ENCODE measurements around the gene PPFIBP1.

PPFIBP1 gene

DNA sequence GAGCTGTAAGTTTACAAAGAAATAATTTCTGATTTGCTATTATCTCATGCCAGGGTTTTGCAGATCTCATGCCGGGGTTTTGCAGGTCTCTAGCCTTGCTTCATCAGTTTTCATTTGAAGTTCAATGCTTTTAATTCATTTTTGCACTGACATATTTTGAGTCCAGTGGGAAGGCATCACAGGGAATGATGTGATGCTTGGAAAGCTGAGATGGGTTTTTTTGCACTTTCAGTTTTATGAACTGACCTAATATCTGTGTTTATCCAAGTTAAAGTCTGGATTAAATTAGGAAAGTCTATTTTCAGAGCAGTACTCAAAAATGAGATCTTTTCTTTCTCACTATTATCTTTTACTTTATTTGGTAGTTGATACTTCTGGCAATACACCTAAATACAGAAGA is 148.6 kb downstream of the PPFIBP1 start:
- no peak overlapping the region for H3K4me3 ChIP-seq (replicated peaks; ENCODE audit: low read depth, low read length)
- DNase-seq (ENCODE audit: extremely low read depth, low read depth) = no peak
- TF ChIP-seq, protein P1, sequence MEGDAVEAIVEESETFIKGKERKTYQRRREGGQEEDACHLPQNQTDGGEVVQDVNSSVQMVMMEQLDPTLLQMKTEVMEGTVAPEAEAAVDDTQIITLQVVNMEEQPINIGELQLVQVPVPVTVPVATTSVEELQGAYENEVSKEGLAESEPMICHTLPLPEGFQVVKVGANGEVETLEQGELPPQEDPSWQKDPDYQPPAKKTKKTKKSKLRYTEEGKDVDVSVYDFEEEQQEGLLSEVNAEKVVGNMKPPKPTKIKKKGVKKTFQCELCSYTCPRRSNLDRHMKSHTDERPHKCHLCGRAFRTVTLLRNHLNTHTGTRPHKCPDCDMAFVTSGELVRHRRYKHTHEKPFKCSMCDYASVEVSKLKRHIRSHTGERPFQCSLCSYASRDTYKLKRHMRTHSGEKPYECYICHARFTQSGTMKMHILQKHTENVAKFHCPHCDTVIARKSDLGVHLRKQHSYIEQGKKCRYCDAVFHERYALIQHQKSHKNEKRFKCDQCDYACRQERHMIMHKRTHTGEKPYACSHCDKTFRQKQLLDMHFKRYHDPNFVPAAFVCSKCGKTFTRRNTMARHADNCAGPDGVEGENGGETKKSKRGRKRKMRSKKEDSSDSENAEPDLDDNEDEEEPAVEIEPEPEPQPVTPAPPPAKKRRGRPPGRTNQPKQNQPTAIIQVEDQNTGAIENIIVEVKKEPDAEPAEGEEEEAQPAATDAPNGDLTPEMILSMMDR (IDR thresholded peaks at IDR 0.05; ENCODE audit: low read depth, low read length, missing control alignments) = no peak

- TF ChIP-seq, protein P1 (IDR thresholded peaks at IDR 0.05; ENCODE audit: low read depth, low read length, missing control alignments) = no peak
- H3K4me3 ChIP-seq (replicated peaks; ENCODE audit: low read depth, low read length) = no peak overlapping the region
- no peak for DNase-seq (ENCODE audit: extremely low read depth, low read depth)
Measured at GRCh38 chr12:27673101-27673718, 149.2 kb downstream of the PPFIBP1 start.

DNA sequence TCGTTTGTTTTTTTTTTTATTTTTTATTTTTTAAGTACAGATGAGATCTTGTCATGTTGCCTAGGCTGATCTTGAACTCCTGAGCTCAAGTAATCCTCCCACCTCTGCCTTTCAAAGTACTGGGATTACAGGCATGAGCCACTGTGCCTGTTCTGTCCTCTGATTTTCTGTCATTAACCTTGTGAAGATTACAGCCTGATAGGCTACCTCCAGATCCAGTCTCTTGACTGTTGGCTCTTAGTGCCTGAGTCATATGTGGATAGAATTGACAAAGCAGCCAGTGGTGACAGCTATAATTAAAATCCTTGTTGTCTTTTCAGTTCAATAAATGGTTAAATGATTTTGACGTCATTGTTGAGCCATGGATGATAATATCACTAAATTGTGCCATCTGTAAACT is 151.0 kb downstream of the PPFIBP1 start:
- no peak overlapping the region for H3K4me3 ChIP-seq (replicated peaks; ENCODE audit: low read depth, low read length)
- TF ChIP-seq, protein P1 (IDR thresholded peaks at IDR 0.05; ENCODE audit: low read depth, low read length, missing control alignments) = no peak
- DNase-seq (ENCODE audit: extremely low read depth, low read depth) = no peak

DNA sequence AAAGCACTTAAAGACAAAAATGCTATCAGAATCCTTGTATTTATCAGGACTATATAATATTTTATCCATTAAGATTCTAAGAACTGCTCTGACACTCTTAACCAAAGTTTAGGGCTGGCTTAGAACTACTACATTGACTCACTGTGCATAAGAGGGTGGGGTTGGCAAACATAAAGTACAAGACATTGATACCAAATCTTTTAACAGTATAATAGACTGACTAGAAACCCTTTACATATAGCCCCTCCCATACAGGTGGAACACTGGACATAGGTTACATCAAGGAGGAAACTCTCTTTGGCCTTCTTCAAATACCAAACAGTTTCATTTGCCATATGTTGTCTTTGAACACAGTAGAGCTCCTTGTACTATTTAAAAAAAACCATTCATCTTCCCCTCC is 156.6 kb downstream of the PPFIBP1 start:
- H3K4me3 ChIP-seq (replicated peaks; ENCODE audit: low read depth, low read length) = no peak overlapping the region
- no peak for DNase-seq (ENCODE audit: extremely low read depth, low read depth)
- TF ChIP-seq, protein P1 (IDR thresholded peaks at IDR 0.05; ENCODE audit: low read depth, low read length, missing control alignments) = no peak

- no peak overlapping the region for H3K4me3 ChIP-seq (replicated peaks; ENCODE audit: low read depth, low read length)
- no peak for DNase-seq (ENCODE audit: extremely low read depth, low read depth)
- TF ChIP-seq, protein P1 (IDR thresholded peaks at IDR 0.05; ENCODE audit: low read depth, low read length, missing control alignments) = no peak
Measured at GRCh38 chr12:27682534-27682933, 158.5 kb downstream of the PPFIBP1 start.

GRCh38 chr12:27685274-27685673 is 161.3 kb downstream of the PPFIBP1 start:
- no peak for DNase-seq (ENCODE audit: extremely low read depth, low read depth)
- H3K4me3 ChIP-seq (replicated peaks; ENCODE audit: low read depth, low read length) = no peak overlapping the region
- TF ChIP-seq, protein P1 (IDR thresholded peaks at IDR 0.05; ENCODE audit: low read depth, low read length, missing control alignments) = no peak

- no peak for DNase-seq (ENCODE audit: extremely low read depth, low read depth)
Measured at GRCh38 chr12:27686147-27686546, 162.1 kb downstream of the PPFIBP1 start.

More at GRCh38 chr12:27686147-27686546, 162.1 kb downstream of the PPFIBP1 start:
- no peak overlapping the region for H3K4me3 ChIP-seq (replicated peaks; ENCODE audit: low read depth, low read length)
- TF ChIP-seq, protein P1 (IDR thresholded peaks at IDR 0.05; ENCODE audit: low read depth, low read length, missing control alignments) = no peak

Data from HFF-Myc (cell line).